CD14-positive monocyte (primary cell): Measurements from ENCODE around the gene SIGLEC12. TPM values are rescaled to one million over a fixed set of nuclear protein-coding genes. Genes with fewer than 3 reads are reported as not detected.

ENCODE experiments used
- DNase-seq, 3 donors: peaks; one replicate each; pipeline ENCODE4 v3.0.0-alpha.2; 2011 to 2022
- H2AFZ ChIP-seq: 2 replicates; pipeline ENCODE4 v1.6.0; 2012; ENCODE audit warnings: mild to moderate bottlenecking, low read depth, low read length, inconsistent platforms; ENCODE audit not compliant: insufficient read depth, poor library complexity, severe bottlenecking
- H3K27ac ChIP-seq, 2 donors: 1 replicate in 1 of 2; 2 replicates in 1 of 2; pipeline ENCODE4 v1.5.1; 2012 to 2013; ENCODE audit warnings: low read length in 2 of 2, control low read depth in 1 of 2, inconsistent platforms in 1 of 2, low read depth in 1 of 2, mild to moderate bottlenecking in 1 of 2
- H3K27me3 ChIP-seq, 2 donors: one replicate each; pipeline versions ENCODE4 v1.6.0 to v1.6.1; 2011 to 2013; ENCODE audit warnings: low read length in 2 of 2; ENCODE audit not compliant: control insufficient read depth in 2 of 2, insufficient read depth in 2 of 2
- H3K36me3 ChIP-seq, 2 donors: replicated peaks in 1 of 2; 1 replicate in 1 of 2; 2 replicates in 1 of 2; pipeline versions ENCODE4 v1.5.1 to v1.6.1; 2012 to 2013; ENCODE audit warnings: low read length in 2 of 2, control low read depth in 1 of 2, inconsistent platforms in 1 of 2, mild to moderate bottlenecking in 1 of 2; ENCODE audit not compliant: insufficient read depth in 2 of 2, control insufficient read depth in 1 of 2
- H3K4me1 ChIP-seq, 2 donors: 1 replicate in 1 of 2; 2 replicates in 1 of 2; pipeline versions ENCODE4 v1.5.1 to v1.6.1; 2012 to 2013; ENCODE audit warnings: low read length in 2 of 2, control low read depth in 1 of 2, inconsistent platforms in 1 of 2, mild to moderate bottlenecking in 1 of 2, moderate library complexity in 1 of 2; ENCODE audit not compliant: insufficient read depth in 2 of 2, control insufficient read depth in 1 of 2
- H3K4me2 ChIP-seq: replicated peaks from 2 replicates; pipeline ENCODE3; 2012; ENCODE audit warnings: low read length, moderate library complexity, mild to moderate bottlenecking; ENCODE audit not compliant: poor library complexity, severe bottlenecking; ENCODE audit errors: extremely low read depth
- H3K4me3 ChIP-seq, 3 experiments: fragments of 200-600 bp in 1 of 3; sonication (generic) in 1 of 3; replicated peaks in 1 of 3; 1 replicate in 2 of 3; 2 replicates in 1 of 3; pipeline ENCODE4 v1.5.1; 2011 to 2013; ENCODE audit warnings: low read length in 3 of 3, mild to moderate bottlenecking in 3 of 3, control low read depth in 2 of 3, low read depth in 2 of 3, inconsistent platforms in 1 of 3, moderate library complexity in 1 of 3
- H3K79me2 ChIP-seq: 2 replicates; pipeline ENCODE4 v1.6.0; 2012; ENCODE audit warnings: mild to moderate bottlenecking, control low read depth, inconsistent platforms, low read length, moderate library complexity; ENCODE audit not compliant: insufficient read depth
- H3K9ac ChIP-seq: 2 replicates; pipeline ENCODE4 v1.6.0; 2017; ENCODE audit warnings: low read length, mild to moderate bottlenecking; ENCODE audit not compliant: insufficient read depth, poor library complexity, severe bottlenecking
- H3K9me3 ChIP-seq, 2 donors: replicated peaks in 1 of 2; 1 replicate in 1 of 2; 2 replicates in 1 of 2; pipeline versions ENCODE4 v1.5.1 to v1.6.1; 2012 to 2013; ENCODE audit warnings: low read length in 2 of 2, control low read depth in 1 of 2; ENCODE audit not compliant: control insufficient read depth in 1 of 2, insufficient read depth in 1 of 2
- H4K20me1 ChIP-seq: 2 replicates; pipeline ENCODE4 v1.6.0; 2012; ENCODE audit warnings: mild to moderate bottlenecking, low read length, control low read depth, moderate library complexity; ENCODE audit not compliant: insufficient read depth
- H3K27ac Mint-ChIP-seq, 7 donors: one replicate each; pipeline ENCODE4 v1.8.0; 2020; ENCODE audit warnings: mild to moderate bottlenecking in 7 of 7, mixed read lengths in 7 of 7, moderate library complexity in 6 of 7, inconsistent platforms in 2 of 7
- H3K27me3 Mint-ChIP-seq, 3 donors: one replicate each; pipeline ENCODE4 v1.8.0; 2021 to 2022; ENCODE audit warnings: low read depth in 3 of 3, mild to moderate bottlenecking in 3 of 3, mixed read lengths in 3 of 3, moderate library complexity in 3 of 3, inconsistent platforms in 1 of 3
- H3K36me3 Mint-ChIP-seq, 2 donors: one replicate each; pipeline ENCODE4 v1.8.0; 2020; ENCODE audit warnings: mixed read lengths in 2 of 2, inconsistent platforms in 1 of 2, mild to moderate bottlenecking in 1 of 2
- H3K4me1 Mint-ChIP-seq: one replicate; pipeline ENCODE4 v1.8.0; 2020; ENCODE audit warnings: mild to moderate bottlenecking, mixed read lengths
- H3K4me3 Mint-ChIP-seq, 2 donors: one replicate each; pipeline ENCODE4 v1.8.0; 2020; ENCODE audit warnings: mild to moderate bottlenecking in 2 of 2, mixed read lengths in 2 of 2, moderate library complexity in 1 of 2
- H3K9me3 Mint-ChIP-seq, 7 donors: one replicate each; pipeline ENCODE4 v1.8.0; 2020 to 2022; ENCODE audit warnings: mixed read lengths in 7 of 7, mild to moderate bottlenecking in 6 of 7, moderate library complexity in 6 of 7, inconsistent platforms in 2 of 7
- CTCF ChIP-seq: fragments of 200-600 bp; IDR thresholded peaks from one replicate; pipeline ENCODE4 v1.8.0; 2022; ENCODE audit warnings: antibody characterized with exemption, mild to moderate bottlenecking
- WGBS: methylation state at CpG from one replicate; pipeline ENCODE4 v1.1.5; 2013; ENCODE audit warnings: missing lambda C conversion rate; ENCODE audit not compliant: insufficient coverage; 5-methylcytosine and 5-hydroxymethylcytosine counted together
- intact Hi-C, 2 donors: fragments of 100-400 bp; cut with micrococcal nuclease; formaldehyde crosslinking; loops; one replicate each; pipeline versions ENCODE4 v1.15.0 to v1.15.1; 2023
- polyA plus RNA-seq, 3 donors: library from polyadenylated mRNA; depleted of rRNA in 1 of 3; unstranded in 2 of 3; stranded (reverse) in 1 of 3; fragments of 300-500 nt in 2 of 3; fragments of >200 nt in 1 of 3; fragmentation: Illumina TruSeq in 2 of 3; gene quantifications; 1 replicate in 2 of 3; 2 replicates in 1 of 3; pipeline ENCODE4 v1.2.3, GENCODE V29; 2012 to 2021

Gene SIGLEC12
- polyA plus RNA-seq, 3 donors = 0.24 to 1.8 (median 1.3) TPM

- DNase-seq = peak in 1 of 3 donors; percentile 23
These were observed 8.4 kb upstream of the SIGLEC12 start for GRCh38 chr19:51509823-51510660.

More at GRCh38 chr19:51509823-51510660, 8.4 kb upstream of the SIGLEC12 start:
- Histone ChIP-seq H3K27me3 (no peaks in the 10 kb centered on the region), H2AFZ (no peak overlapping the region), H3K9ac (no peak overlapping the region), H3K4me2 (no peak overlapping the region), H4K20me1 (no peaks in the 10 kb centered on the region), H3K9me3 (peaks cover 0 to 1% of the 10 kb centered on the region in 2 donors), H3K36me3 (no peaks in the 10 kb centered on the region), H3K4me3 (no peak overlapping the region), H3K79me2 (no peaks in the 10 kb centered on the region), H3K27ac (no peak overlapping the region), H3K4me1 (peaks cover 49 to 63% of the 10 kb centered on the region in 2 donors)
- no peak for TF ChIP-seq CTCF
- peak overlapping the region in 1 of 2 donors; percentile 27 for H3K4me3 Mint-ChIP-seq
- H3K27ac Mint-ChIP-seq = peak overlapping the region in 3 of 7 donors; percentile 30 to 77 (median 41)
- WGBS = 17% methylated on average over 3 of the region's 7 CpGs
- intact Hi-C loops = loop anchor here in 1 of 2 donors (10.0 kb wide), 1 partner anchor 115 kb away; the partner anchor contains the start of gene C19orf84
- H3K36me3 Mint-ChIP-seq = no peaks in the 10 kb centered on the region
- H3K27me3 Mint-ChIP-seq = no peaks in the 10 kb centered on the region
- H3K9me3 Mint-ChIP-seq = peaks cover 0 to 3% (median under 1%) of the 10 kb centered on the region in 7 donors
- H3K4me1 Mint-ChIP-seq = peaks cover 62% of the 10 kb centered on the region
